HG03469 (cell line): Measurements from ENCODE around the gene CYP27C1.
"Not testable (repeated sequence)": the region's sequence is repeated elsewhere in the genome, so short reads cannot be mapped to it uniquely, and the experiment has no call there.

ENCODE experiments used
- ATAC-seq: cut with Tn5 transposase; IDR thresholded peaks from one replicate; pipeline ENCODE4 v1.9.1; 2021; ENCODE audit warnings: mild to moderate bottlenecking, moderate library complexity, moderate number of reproducible peaks; ENCODE audit not compliant: unreplicated experiment

The CYP27C1 gene, protein sequence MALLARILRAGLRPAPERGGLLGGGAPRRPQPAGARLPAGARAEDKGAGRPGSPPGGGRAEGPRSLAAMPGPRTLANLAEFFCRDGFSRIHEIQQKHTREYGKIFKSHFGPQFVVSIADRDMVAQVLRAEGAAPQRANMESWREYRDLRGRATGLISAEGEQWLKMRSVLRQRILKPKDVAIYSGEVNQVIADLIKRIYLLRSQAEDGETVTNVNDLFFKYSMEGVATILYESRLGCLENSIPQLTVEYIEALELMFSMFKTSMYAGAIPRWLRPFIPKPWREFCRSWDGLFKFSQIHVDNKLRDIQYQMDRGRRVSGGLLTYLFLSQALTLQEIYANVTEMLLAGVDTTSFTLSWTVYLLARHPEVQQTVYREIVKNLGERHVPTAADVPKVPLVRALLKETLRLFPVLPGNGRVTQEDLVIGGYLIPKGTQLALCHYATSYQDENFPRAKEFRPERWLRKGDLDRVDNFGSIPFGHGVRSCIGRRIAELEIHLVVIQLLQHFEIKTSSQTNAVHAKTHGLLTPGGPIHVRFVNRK

DNA sequence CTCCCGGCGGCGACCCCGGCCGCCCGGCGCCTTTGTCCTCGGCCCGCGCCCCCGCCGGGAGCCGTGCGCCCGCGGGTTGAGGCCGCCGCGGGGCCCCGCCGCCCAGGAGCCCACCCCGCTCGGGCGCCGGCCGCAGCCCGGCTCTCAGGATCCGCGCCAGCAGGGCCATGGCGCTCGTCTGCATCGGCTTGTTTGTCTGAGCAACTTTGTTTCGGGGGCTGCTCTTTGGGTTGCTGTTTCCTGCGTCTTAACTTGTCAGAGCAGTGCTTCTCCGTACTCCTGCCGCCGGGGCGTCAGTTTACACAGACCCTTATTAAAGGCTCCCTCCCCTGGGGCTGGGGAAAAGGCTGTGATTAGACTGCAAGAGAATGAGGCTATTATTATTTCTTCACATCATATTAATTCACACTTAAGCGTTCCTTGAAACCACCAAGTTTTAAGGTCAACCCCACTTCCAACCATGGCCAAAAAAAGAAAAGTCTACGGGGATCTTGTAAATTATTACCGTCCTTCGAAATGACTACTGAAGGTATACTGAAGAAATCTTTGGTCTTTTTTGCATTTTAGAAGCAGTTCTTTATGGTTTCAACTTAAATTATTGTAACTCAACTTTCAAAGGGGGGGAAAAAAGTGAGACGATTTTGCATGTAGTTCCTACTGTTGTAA is at the start of gene CYP27C1:
Gene CYP27C1 (minus strand): TSS at position 198 of the 666 bp plus-strand sequence. CDS start 29 bp downstream, at position 169.
- ATAC-seq = no peak

DNA sequence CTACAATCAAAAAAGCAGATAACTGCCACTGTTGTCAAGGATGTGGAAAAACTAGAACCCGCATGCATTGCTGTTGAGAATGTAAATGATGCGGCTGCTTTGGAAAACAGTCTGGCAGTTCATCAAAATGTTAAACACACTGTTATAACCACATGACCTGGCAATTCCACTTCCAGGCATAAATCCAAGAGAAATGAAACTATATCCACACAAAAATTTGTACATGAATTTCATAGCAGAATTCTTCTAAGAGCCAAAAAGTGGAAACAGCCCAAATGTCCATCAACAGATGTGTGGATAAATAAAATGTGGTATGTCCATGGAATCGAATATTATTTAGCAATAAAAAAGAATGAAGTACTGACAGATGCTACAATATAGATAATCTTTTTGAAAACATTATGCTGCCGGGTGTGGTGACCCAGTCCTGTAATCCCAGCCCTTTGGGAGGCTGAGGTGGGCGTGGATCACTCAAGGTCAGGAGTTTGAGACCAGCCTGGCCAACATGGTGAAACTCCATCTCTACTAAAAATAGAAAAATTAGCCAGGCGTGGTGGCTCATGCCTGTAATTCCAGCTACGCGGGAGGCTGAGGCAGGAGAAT is 41.8 kb upstream of the CYP27C1 start:
- no peak for ATAC-seq

DNA sequence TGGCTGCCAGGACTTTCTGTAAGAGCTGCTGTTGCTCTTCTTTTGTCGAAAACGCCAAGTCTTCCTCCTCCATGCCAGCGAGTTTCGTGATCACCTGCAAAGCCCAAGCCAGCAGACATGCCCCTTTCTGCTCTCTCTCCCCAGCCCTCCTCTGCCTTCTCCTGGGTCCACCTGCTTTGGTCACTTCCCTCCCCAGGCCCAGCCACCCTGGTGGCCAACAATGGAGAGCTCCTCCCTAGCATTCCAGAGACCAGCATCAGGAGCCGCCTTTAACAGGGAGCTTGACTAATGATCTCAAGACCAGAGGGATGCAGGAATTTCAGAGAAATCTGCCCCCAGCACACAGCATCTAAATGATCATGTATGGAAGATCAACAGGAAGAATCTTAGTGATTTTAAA is 39.3 kb upstream of the CYP27C1 start:
- ATAC-seq = no peak

DNA sequence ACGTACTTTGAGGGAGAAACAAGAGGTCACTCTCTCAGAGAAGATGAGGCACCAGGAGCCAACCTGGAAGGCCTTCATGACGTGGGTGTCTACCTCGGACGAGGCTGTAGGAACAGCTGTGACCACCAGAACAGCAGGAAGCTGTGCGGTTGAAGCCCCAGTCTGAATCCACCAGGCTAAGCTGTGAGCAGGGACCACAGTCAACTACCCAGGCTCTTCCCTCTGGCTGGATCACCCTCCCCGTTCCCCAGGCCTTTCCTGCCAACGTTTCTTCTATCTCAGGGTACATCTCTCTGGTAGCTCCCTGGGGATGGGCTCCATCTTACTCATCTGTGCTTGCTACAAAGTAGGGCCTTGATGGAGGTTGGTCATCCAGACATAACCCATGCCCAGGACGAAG is 36.8 kb upstream of the CYP27C1 start:
- ATAC-seq = no peak

DNA sequence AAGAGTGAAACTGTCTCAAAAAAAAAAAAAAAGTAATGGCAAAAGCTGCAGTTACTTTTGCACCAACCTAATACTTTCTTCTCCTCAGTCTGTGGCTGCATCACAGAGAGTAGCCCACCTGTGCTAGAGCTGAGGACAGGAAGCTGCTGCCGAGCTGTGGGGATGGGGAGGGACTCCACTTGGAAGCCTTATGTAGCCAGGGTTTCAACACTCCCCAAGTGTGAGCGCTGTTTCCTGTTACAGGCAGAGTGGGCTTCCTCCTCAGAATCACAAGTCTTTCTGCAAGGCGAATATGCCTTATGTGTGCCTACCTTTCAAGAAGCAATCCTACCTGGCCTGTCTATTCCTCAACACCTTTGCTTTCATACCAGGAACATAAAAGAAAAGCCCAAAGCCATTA is 36.3 kb upstream of the CYP27C1 start:
- no peak for ATAC-seq

DNA sequence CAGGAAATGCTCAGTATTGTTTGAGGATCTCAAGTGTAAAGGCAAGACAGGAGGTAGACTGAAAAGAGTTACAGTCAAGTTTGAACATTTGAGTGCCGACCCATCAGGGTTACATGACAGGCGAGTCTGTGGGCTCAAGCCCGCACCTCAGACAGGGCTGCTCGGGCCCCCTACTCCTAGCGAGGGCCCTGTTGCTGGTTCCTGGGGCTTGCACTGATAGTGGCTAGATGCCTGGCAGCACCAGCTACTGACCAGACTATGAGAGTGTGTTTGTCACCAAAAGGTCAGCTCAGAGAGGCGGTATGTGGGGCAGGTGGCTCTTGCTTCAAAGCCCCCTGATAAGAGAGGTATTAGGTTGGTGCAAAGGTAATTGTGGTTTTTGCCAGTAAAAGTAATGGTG is 35.6 kb upstream of the CYP27C1 start:
- ATAC-seq = no peak

DNA sequence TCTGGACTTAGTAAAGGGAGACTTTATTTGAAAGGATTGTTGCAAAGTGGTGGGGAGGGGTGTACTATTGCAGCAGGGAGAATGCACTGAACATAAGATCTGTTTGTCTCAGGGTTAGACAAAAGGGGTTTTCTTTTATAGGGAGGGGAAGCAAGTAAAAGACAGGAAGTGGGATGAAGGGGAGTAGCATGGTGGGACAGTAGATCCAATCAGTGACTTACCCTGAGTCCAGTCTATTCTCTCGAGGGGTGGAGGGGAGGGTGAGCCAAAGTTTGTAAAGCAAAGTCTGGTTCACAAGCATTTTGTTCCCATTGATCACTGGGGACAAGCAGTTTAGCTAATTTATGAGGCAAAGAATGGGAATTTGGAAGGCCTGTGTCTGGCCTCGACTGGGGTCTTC is 35.0 kb upstream of the CYP27C1 start:
- ATAC-seq = no peak

DNA sequence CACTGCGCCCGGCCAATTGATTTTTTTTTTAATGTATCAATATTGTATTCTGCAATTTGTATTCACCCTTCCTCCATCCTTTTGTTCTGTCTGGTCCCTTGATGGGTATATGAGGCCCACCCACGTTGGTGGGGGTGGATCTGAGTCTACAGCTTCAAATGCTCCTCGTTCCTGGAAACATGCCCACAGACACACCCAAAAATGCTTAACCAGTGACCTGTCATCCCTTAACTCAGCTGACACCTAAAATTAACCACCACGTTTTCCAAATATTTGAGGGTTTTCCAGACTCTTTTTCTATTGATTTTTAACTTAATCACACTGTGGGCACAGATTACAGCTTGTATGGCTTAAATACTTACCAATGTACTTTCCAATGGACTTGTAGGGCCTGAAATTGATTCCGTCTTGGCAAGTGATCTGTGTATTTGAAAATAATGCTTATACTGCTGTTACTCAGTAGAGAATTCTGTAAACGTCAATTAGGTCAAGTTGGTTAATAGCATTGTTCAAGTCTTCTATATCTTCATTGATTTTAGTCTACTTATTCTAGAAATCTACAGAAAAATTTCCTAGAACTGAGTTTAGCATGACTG is 34.4 kb upstream of the CYP27C1 start:
- ATAC-seq = no peak

DNA sequence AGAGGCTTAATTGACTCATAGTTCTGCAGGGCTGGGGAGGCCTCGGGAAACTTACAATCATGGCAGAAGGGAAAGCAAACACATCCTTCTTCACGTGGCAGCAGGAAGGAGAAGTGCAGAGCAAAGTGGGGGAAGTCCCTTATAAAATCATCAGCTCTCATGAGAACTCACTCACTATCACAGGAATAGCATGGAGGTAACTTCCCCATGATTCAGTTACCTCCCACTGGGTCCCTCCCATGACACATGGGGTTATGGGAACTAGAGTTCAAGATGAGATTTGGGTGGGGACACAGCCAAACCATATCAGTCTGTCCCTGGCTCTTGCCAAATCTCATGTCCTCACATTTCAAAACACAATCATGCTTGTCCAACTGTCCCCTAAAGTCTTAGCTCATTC is 21.1 kb upstream of the CYP27C1 start:
- not testable (repeated sequence) for ATAC-seq

DNA sequence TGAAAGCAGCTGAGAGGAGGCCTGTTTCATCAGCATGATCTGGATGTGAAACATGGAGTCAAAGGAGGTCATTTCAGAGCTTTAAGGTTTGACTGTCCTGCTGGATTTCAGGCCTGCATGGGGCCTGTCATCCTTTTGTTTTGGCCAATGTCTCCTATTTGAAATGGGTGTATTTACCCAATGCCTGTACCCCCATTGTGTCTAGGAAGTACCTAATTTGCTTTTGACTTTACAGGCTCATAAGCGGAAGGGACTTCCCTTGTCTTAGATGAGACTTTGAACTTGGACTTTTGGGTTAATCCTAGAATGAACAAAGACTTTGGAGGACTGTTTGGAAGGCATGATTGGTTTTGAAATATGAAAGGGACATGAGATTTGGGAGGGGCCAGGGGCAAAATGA is 19.3 kb upstream of the CYP27C1 start:
- ATAC-seq = no peak

DNA sequence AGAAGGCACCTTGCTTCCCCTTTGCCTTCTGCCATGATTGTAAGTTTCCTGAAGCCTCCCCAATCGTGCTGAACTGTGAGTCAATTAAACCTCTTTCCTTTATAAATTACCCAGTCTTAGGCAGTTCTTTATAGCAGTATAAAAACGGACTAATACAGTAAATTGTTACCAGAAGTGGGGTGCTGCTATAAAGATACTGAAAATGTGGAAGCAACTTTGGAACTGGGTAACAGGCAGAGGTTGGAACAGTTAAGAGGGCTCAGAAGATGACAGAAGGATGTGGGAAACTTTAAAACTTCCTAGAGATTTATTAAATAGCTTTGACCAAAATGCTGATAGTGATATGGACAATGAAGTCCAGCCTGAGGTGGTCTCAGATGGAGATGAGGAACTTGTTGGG is 17.7 kb upstream of the CYP27C1 start:
- not testable (repeated sequence) for ATAC-seq

DNA sequence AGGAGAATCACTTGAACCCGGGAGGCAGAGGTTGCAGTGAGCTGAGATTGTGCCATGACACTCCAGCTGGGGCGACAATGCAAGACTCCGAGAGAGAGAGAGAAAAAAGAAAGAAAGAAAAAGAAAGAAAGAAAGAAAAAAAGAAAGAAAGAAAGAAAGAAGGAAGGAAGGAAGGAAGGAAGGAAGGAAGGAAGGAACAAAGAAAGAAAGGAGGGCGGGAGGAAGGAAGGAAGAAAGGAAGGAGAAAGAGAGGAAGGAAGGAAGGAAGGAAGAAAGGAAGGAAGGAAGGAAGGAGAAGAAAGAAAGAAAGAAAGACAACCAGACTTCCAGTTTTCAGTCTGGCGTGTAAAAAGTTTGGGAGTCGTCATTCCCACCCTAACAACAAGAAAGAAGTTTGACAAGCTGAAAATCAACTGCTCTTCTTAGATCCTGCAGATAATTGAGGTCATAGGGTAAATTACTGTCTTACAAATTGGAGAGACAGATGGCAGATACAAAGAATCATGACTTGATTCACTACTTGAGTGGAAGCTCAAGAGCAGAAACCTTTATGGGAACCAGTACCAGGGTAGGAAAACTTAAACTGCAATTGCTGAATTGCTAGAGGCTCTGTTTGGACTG is 15.1 kb upstream of the CYP27C1 start:
- ATAC-seq = no peak

DNA sequence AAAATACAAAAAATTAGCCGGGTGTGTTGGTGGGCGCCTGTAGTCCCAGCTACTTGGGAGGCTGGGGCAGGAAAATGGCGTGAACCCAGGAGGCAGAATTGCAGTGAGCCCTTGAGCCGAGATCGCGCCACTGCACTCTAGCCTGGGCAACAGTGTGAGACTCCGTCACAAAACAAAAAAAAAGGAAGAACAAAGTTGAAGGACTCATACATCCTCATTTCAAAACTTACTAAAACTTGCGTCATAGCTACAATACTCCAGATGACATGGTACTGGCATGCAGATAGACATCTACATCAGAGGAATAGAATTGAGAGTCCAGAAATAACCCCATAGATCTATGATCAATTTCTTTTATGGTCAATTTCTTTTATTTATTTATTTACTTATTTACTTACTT is 13.6 kb upstream of the CYP27C1 start:
- ATAC-seq = no peak

DNA sequence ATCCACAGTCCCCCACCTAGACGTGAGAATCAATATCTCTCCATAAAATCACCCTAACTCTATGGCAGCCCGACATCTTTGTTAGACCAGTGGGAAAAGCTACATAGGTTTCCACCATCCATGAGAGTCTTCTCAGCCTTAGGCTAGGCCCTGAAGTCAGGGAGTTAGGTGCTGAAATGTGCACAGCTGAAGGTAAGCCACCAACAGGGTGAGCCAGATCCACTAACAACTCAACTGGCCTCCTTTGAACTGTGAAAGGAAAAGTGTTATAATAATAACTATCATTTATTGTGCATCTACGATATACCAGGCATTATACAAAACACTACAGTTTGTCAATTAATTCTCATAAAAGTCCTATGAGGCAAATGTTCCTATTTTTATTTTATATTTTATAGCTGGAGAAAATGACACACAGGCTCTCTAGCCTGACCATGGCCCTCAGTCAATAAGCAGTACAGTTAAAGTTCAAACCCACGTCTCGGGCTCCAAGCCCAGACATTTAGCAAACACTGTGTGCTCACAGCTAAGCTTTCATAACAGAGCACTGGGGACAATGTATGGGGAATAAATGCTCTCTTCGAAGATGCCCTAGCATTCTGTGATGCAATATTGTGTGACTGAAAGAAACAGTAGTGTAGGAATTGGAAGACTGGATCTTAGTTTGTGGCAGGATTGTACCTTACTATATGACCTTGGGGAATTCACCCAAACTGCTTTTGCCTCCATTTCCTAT is 11.2 kb upstream of the CYP27C1 start:
- no peak for ATAC-seq

DNA sequence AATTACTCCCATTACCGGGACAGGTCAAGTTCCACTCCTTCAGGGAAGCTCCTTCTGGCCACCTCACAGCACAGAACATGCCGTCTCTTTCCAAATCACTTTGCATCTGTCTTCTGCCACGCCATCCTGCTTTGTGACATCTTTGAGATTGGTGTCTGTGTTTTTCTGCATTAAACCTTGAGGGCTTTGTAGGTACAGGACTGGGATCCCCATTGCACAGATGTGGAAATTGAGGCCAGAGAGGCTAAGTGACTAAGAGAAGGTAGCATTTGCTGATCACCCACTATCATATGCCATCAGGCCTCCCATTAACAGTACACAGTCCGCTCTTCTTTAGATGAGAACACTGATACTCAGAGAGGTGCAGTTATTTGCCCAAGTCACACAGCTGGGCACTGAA is 9.5 kb upstream of the CYP27C1 start:
- no peak for ATAC-seq

DNA sequence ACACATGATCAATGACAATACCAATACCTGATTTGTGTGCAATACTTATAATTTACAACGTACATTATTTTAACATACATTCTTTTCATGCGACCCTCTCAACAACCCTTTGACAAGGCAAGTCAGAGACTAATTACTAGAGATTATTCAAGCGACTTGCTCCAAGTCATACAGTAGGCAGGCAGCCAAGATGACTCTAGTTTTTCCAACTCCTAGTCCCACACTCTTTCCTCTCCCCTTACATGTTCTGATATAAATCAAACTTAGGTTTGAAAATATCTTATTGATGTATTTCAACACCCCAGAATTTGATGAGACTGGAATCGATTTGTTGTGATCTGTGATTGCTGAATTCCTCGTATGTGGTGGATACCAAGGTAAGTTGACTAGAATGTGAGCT is 8.0 kb upstream of the CYP27C1 start:
- ATAC-seq = no peak

DNA sequence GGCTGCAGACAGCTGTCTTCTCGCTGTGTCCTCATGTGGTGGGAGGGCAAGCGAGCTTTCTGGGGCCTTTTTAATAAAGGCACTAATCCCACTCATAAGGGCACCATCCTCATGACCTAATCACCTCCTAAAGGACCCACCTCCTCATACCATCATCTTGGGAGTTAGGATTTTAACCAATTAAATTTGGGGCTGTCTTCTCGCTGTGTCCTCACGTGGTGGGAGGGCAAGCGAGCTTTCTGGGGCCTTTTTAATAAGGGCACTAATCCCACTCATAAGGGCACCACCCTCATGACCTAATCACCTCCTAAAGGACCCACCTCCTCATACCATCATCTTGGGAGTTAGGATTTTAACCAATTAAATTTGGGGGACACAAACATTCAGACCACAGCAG is 7.2 kb upstream of the CYP27C1 start:
- ATAC-seq = not testable (repeated sequence)

DNA sequence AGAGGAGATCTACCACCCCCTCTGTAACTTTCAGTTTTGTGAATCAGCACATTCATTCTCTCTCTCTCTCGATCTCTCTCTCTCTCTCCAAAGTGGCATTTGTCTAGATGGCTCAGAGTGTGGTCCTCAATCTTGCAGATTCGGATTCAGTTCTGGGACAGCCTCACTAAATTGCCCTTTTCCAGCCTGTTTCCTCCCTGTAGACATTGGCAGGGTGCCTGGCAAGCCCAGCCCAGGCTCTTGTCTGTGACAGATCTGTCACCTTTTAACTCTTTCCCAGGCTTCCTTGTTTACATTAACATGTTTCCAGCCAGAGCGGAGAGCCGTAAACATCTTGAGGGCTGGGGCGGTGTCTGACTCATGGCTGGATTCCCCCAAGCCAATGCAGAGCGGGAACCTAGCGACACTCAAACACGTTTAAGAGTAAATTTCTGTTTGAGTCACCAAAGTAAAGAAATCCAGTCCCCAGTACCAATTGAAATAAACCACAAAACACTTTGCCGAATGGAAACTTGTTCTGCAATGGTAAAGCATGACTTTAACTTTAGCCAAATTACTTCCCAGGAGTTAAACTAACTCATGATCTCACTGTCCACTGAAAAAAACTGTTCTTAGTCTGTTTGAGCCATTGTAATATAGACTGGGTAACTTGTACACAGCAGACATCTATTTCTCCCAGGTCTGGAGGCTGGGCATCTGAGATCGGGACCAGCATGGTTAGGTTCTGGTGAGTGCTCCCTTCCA is 6.6 kb upstream of the CYP27C1 start:
- peak; percentile 78 for ATAC-seq

DNA sequence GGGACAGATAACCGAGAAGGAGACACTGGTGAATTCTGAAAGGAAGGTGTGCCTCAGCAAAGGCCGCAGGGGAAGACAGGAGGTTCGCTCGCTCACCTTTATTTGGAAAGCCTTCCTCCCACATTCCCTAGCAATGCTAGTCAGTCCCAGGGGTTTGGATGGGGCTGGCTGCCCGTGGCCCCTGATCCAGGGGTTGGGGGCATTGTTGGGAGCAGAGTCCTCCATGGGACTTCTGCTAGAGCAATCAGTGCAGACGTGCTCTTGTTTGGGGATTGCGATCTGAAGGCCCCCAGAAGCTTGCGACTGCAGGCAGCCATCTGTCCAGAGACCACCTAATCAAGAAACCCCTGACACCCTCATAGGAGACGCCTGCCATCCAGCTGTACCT is 6.0 kb upstream of the CYP27C1 start:
- no peak for ATAC-seq
